ENCODE data around the gene DDAH2.

The DDAH2 gene

GRCh38 chr6:31765910-31766794 lies 37.1 kb upstream of the DDAH2 start:
- in situ Hi-C loops (cut with MboI; ENCODE audit: low sequenced_read_pairs) = no loop called here
- Histone ChIP-seq H3K27me3 (ENCODE audit: low read depth) (no peaks in the 10 kb centered on the region), H3K36me3 (replicated peaks) (peaks cover 40% of the 10 kb centered on the region), H3K4me1 (peaks cover 5% of the 10 kb centered on the region), H3K9me3 (no peaks in the 10 kb centered on the region), H3K4me3 (no peak overlapping the region)
- DNase-seq (ENCODE audit: low spot score in 2 of 2) = no peak

- in situ Hi-C loops (cut with MboI; ENCODE audit: low sequenced_read_pairs) = no loop called here
- Histone ChIP-seq H3K4me3 (no peak overlapping the region), H3K36me3 (replicated peaks) (peaks cover 46% of the 10 kb centered on the region), H3K4me1 (peaks cover 5% of the 10 kb centered on the region), H3K27me3 (ENCODE audit: low read depth) (no peaks in the 10 kb centered on the region), H3K9me3 (no peaks in the 10 kb centered on the region)
- DNase-seq (ENCODE audit: low spot score in 2 of 2) = no peak
Observed at GRCh38 chr6:31765559-31765909, 36.4 kb upstream of the DDAH2 start.

- H3K4me3 ChIP-seq = no peak overlapping the region
- H3K36me3 ChIP-seq (replicated peaks) = peaks cover 59% of the 10 kb centered on the region
- H3K27me3 ChIP-seq (ENCODE audit: low read depth) = no peaks in the 10 kb centered on the region
- H3K9me3 ChIP-seq = no peaks in the 10 kb centered on the region
- no peak for DNase-seq (ENCODE audit: low spot score in 2 of 2)
- in situ Hi-C loops (cut with MboI; ENCODE audit: low sequenced_read_pairs) = no loop called here
- H3K4me1 ChIP-seq = peaks cover 5% of the 10 kb centered on the region
Observed at GRCh38 chr6:31764198-31764597, 35.1 kb upstream of the DDAH2 start.

GRCh38 chr6:31763619-31763940 lies 34.5 kb upstream of the DDAH2 start:
- Histone ChIP-seq H3K4me1 (peaks cover 5% of the 10 kb centered on the region), H3K36me3 (replicated peaks) (peaks cover 65% of the 10 kb centered on the region), H3K9me3 (no peaks in the 10 kb centered on the region), H3K27me3 (ENCODE audit: low read depth) (no peaks in the 10 kb centered on the region), H3K4me3 (no peak overlapping the region)
- peak; percentile 64 to 74 for DNase-seq (ENCODE audit: low spot score in 2 of 2)
- in situ Hi-C loops (cut with MboI; ENCODE audit: low sequenced_read_pairs) = no loop called here

- Histone ChIP-seq H3K36me3 (replicated peaks) (peaks cover 71% of the 10 kb centered on the region), H3K4me3 (no peak overlapping the region), H3K4me1 (peaks cover 5% of the 10 kb centered on the region), H3K9me3 (no peaks in the 10 kb centered on the region), H3K27me3 (ENCODE audit: low read depth) (no peaks in the 10 kb centered on the region)
- in situ Hi-C loops (cut with MboI; ENCODE audit: low sequenced_read_pairs) = no loop called here
- DNase-seq (ENCODE audit: low spot score in 2 of 2) = no peak
Observed at GRCh38 chr6:31762878-31763618, 33.9 kb upstream of the DDAH2 start.

GRCh38 chr6:31762356-31762755 lies 33.3 kb upstream of the DDAH2 start, which contains the start of gene SAPCD1:
TSS of gene SAPCD1 (plus strand) at chr6:31762656. CDS start at chr6:31763055, 399 bp downstream.
- H3K36me3 ChIP-seq (replicated peaks) = peaks cover 77% of the 10 kb centered on the region
- in situ Hi-C loops (cut with MboI; ENCODE audit: low sequenced_read_pairs) = no loop called here

GRCh38 chr6:31761343-31761742 lies 32.2 kb upstream of the DDAH2 start:
- DNase-seq (ENCODE audit: low spot score in 2 of 2) = no peak
- Histone ChIP-seq H3K4me1 (peaks cover 5% of the 10 kb centered on the region), H3K27me3 (ENCODE audit: low read depth) (no peaks in the 10 kb centered on the region), H3K9me3 (no peaks in the 10 kb centered on the region), H3K36me3 (replicated peaks) (peaks cover 77% of the 10 kb centered on the region), H3K4me3 (no peak overlapping the region)
- in situ Hi-C loops (cut with MboI; ENCODE audit: low sequenced_read_pairs) = no loop called here

More at GRCh38 chr6:31762356-31762755, 33.3 kb upstream of the DDAH2 start, which contains the start of gene SAPCD1:
- no peak for DNase-seq (ENCODE audit: low spot score in 2 of 2)
- Histone ChIP-seq H3K9me3 (no peaks in the 10 kb centered on the region), H3K27me3 (ENCODE audit: low read depth) (no peaks in the 10 kb centered on the region), H3K4me1 (peaks cover 5% of the 10 kb centered on the region), H3K4me3 (no peak within 1 kb of the TSS)

GRCh38 chr6:31760790-31761189 lies 31.7 kb upstream of the DDAH2 start:
- in situ Hi-C loops (cut with MboI; ENCODE audit: low sequenced_read_pairs) = no loop called here
- peaks cover 77% of the 10 kb centered on the region for H3K36me3 ChIP-seq (replicated peaks)

GRCh38 chr6:31758281-31758680 lies 29.2 kb upstream of the DDAH2 start:
- H3K4me3 ChIP-seq = no peak overlapping the region
- no peaks in the 10 kb centered on the region for H3K27me3 ChIP-seq (ENCODE audit: low read depth)
- peaks cover 2% of the 10 kb centered on the region for H3K4me1 ChIP-seq
- H3K9me3 ChIP-seq = no peaks in the 10 kb centered on the region
- H3K36me3 ChIP-seq (replicated peaks) = peaks cover 59% of the 10 kb centered on the region
- in situ Hi-C loops (cut with MboI; ENCODE audit: low sequenced_read_pairs) = no loop called here
- no peak for DNase-seq (ENCODE audit: low spot score in 2 of 2)

More at GRCh38 chr6:31760790-31761189, 31.7 kb upstream of the DDAH2 start:
- no peak for DNase-seq (ENCODE audit: low spot score in 2 of 2)
- Histone ChIP-seq H3K4me3 (no peak overlapping the region), H3K9me3 (no peaks in the 10 kb centered on the region), H3K4me1 (peaks cover 5% of the 10 kb centered on the region), H3K27me3 (ENCODE audit: low read depth) (no peaks in the 10 kb centered on the region)

- DNase-seq (ENCODE audit: low spot score in 2 of 2) = no peak
- Histone ChIP-seq H3K27me3 (ENCODE audit: low read depth) (no peaks in the 10 kb centered on the region), H3K9me3 (no peaks in the 10 kb centered on the region), H3K4me3 (no peak overlapping the region), H3K36me3 (replicated peaks) (peaks cover 35% of the 10 kb centered on the region), H3K4me1 (no peaks in the 10 kb centered on the region)
- in situ Hi-C loops (cut with MboI; ENCODE audit: low sequenced_read_pairs) = no loop called here
Observed at GRCh38 chr6:31752739-31753319, 23.7 kb upstream of the DDAH2 start.

- in situ Hi-C loops (cut with MboI; ENCODE audit: low sequenced_read_pairs) = no loop called here
- DNase-seq (ENCODE audit: low spot score in 2 of 2) = no peak
- no peaks in the 10 kb centered on the region for H3K27me3 ChIP-seq (ENCODE audit: low read depth)
- no peak overlapping the region for H3K4me3 ChIP-seq
- H3K36me3 ChIP-seq (replicated peaks) = peaks cover 50% of the 10 kb centered on the region
- H3K4me1 ChIP-seq = no peaks in the 10 kb centered on the region
- H3K9me3 ChIP-seq = no peaks in the 10 kb centered on the region
Observed at GRCh38 chr6:31750411-31751022, 21.4 kb upstream of the DDAH2 start.

- in situ Hi-C loops (cut with MboI; ENCODE audit: low sequenced_read_pairs) = no loop called here
Observed at GRCh38 chr6:31749301-31750036, 20.4 kb upstream of the DDAH2 start.

GRCh38 chr6:31744422-31744821 lies 15.3 kb upstream of the DDAH2 start:
- H3K9me3 ChIP-seq = no peaks in the 10 kb centered on the region
- H3K27me3 ChIP-seq (ENCODE audit: low read depth) = no peaks in the 10 kb centered on the region
- H3K36me3 ChIP-seq (replicated peaks) = peaks cover 76% of the 10 kb centered on the region
- H3K4me1 ChIP-seq = peaks cover 5% of the 10 kb centered on the region
- no peak overlapping the region for H3K4me3 ChIP-seq
- in situ Hi-C loops (cut with MboI; ENCODE audit: low sequenced_read_pairs) = no loop called here
- DNase-seq (ENCODE audit: low spot score in 2 of 2) = no peak

More at GRCh38 chr6:31749301-31750036, 20.4 kb upstream of the DDAH2 start:
- Histone ChIP-seq H3K9me3 (no peaks in the 10 kb centered on the region), H3K27me3 (ENCODE audit: low read depth) (no peaks in the 10 kb centered on the region), H3K4me1 (no peaks in the 10 kb centered on the region), H3K36me3 (replicated peaks) (peaks cover 58% of the 10 kb centered on the region), H3K4me3 (no peak overlapping the region)
- no peak for DNase-seq (ENCODE audit: low spot score in 2 of 2)
